ENCODE data around the gene LMAN1L.

Gene LMAN1L

DNA sequence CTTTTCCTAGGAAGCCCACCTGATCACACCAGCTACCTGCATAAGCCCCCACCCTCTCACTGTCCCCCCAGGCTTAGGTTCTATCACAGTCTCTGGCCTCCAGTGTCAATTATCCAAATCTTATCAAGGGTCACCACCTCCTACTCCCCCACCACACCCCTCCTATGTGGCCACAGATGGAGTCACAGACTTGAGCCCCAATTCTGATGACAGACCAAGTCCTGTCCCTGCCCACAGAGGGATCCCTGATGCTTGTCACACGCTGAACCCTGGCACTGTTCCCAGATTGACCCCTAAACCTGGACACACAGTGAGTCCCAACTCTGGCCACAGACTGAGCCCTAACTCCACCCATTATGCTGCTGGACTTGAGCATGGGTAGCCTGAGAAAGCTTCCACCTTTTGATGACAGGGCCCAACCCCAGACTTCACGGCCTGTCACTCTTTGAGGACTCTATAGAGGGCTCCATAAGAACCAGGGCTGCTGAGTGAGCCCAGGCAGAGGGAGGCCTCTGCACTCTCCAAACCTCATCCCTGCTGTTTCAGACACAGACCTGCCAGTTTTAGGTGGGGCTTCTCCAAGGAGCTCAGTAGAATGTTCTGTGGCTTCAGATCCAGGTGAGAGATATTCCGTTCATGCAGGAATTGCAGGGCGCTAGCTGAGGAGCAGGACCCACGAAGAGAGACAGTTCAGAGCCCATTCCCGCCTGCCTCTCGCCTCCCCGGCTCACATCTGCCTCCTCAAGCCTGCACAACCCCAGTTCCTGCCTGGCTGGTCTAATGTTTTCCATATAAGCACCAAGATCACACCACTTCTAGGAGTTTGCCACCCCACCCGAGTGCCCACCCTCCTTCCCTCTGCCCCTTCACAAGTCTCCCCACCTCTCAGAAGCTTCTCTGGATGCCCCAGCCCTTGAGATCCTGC, 28.5 kb downstream of the LMAN1L start:
- TF ChIP-seq, protein P1, sequence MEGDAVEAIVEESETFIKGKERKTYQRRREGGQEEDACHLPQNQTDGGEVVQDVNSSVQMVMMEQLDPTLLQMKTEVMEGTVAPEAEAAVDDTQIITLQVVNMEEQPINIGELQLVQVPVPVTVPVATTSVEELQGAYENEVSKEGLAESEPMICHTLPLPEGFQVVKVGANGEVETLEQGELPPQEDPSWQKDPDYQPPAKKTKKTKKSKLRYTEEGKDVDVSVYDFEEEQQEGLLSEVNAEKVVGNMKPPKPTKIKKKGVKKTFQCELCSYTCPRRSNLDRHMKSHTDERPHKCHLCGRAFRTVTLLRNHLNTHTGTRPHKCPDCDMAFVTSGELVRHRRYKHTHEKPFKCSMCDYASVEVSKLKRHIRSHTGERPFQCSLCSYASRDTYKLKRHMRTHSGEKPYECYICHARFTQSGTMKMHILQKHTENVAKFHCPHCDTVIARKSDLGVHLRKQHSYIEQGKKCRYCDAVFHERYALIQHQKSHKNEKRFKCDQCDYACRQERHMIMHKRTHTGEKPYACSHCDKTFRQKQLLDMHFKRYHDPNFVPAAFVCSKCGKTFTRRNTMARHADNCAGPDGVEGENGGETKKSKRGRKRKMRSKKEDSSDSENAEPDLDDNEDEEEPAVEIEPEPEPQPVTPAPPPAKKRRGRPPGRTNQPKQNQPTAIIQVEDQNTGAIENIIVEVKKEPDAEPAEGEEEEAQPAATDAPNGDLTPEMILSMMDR (IDR thresholded peaks at IDR 0.05) = no peak

DNA sequence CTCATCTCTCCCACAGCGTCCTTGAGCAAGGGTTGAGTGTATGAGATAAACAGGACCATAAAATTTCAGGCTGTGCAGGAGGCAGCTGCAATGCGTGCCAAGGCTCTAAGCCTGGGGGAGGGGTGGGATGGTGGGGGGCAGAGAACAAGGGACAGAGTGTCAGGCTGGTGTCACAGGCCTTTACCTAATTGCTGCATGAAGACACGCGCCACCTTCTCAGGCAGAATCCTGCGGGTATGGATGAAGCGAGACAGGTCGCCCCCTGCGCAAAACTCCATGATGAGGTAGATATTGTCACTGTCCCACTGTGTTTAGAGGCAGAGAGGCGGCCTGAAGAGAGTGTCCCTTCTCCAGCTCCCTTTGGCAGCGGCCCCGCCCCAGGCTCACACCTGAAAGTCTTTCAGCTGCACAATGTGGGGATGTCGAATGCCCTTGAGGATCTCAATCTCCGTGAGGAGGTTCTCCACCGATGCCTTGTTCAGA, 29.3 kb downstream of the LMAN1L start:
- TF ChIP-seq, protein P1 (IDR thresholded peaks at IDR 0.05) = no peak

DNA sequence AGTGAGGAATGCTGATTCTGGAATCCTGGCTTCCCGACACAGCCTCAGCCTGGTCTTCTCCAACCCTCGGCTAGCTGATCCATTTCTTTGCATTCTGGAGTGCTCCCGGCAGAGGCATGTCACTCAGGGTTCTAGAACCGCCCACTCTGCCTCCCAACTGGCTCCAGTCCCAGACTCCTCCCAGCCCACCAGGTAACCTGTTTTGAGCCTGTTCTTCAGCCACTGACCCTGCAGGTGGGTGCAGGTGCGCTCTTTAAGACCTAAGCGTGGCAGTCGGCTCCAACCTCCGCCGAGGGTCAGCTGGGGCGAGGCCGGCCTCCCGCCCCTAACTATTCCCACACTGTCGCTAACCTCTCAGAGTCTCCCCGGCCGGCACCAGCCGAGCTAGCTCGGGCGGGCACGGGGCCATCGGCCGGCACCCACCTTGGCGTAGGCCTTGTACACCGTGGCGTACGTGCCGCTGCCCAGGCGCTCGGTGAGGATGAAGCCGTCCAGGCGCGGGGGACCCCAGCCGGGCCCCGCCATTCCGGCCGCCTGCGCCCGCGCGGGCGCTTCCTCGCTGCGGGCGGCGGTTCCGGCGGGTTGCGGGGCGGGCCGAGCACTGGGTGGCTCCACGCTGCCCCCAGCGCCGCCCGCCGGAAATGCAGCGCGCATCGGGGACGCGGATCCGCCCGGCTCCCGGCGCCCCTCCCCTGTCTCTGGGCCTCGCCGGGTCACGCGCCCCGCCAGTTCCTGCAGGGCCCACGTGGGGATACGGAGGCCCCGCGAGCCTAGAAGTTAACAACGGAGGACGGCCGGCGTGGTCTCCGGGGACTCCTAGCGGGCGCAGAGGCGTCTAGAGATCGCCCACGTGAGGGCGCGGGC, 30.2 kb downstream of the LMAN1L start, which contains the start of gene ULK3:
Gene ULK3 (minus strand): TSS at position 576 of the 864 bp plus-strand sequence. CDS start 51 bp downstream, at position 525.
- TF ChIP-seq, protein P1 (IDR thresholded peaks at IDR 0.05) = peak; percentile 69

DNA sequence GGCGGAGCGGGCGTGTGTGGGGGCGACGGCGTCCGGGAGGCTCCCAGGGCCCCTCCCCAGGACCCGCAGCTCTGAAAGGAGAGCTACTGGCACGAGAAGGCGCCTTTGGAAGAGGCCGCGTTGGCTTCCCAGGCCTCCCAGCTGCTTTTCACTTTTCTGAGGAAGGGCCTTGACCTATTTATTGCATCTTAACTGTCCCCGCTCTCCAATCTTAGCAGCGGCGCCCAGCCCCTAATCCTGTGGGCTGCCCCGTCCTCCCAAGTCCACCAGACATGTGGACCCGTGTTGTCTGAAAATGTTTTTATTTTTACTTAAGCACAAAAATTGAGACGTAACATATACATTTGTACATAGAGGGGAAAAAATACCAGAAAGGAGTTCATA, 30.8 kb downstream of the LMAN1L start:
- TF ChIP-seq, protein P1 (IDR thresholded peaks at IDR 0.05) = no peak

DNA sequence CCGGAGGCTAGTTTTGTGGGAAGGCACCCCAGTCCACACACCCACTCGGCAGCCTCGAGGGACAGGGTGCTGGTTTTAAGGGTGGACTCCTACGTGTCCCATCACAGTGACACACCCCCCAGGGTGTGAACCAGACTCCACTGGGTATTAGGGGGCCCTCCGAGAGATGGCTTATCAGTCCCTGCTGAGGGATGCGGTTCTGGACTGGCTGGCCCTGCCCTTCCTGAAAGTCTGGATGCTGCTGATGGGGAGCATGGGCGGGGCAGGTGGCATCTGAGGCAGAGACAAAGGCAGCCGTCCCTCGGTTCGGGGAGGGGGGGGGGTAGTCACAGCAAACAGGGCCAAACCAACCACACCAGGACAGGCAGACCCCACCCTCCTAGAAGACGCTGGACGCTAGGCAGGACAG, 31.3 kb downstream of the LMAN1L start:
- TF ChIP-seq, protein P1 (IDR thresholded peaks at IDR 0.05) = no peak

DNA sequence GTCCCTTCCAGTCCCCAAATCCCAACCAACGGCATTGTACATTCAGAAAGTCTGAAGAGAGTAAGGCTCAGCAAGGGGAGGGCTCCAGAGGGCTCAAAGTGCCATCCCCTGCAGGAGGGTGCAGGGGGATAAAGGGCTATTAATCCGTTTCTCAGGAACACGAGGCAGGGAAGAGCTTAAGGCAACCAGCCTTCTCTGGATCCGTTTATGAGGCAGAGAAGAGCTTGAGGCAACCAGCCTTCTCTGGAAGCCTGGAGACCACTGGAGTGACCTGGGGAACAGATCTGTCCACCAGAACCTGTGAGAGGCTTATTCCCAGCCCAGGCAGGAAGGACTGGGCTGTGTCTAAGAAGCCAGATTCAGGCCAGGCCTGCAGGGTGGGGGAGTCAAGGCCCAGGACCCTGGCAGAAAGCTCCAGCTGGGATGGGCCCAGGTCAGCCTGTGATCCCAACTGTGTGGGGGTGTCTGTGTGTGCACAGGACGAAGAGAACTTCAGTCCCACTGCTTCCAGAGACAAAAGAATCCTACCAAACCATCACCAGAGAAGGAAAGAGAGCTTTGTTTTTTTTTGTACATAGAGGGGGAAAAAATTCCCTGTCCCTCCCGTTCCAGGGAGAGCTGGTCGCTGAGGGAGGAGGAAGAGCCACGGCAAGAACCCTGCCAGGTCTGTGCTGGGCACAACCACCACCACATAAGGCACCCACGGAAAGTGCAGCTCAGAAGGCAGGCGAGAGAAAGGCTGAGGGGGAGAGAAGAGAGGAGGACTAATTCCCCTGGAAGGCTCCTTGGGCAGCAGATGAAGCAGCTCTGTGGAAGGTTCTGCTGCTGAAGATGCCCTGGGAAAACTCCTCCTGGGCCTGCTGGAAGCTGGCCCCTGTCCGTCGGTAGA, 31.9 kb downstream of the LMAN1L start:
- TF ChIP-seq, protein P1 (IDR thresholded peaks at IDR 0.05) = no peak

DNA sequence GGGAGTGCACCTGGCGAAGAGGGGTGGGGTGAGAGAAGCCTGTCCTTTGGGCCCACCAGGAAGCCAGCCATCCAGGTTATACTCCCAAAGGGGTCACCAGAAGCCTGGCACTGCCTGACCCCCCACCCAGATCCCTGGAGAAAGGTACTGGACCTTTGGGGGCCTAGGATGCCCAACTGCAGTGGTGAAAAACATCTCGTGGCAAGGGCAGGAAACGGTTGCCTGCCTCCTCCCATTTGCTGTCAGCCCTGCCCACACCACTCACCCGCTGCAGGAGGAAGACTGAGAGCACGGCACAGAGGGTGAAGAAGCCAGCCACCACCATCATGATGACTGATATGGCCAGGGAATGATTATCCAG, 32.6 kb downstream of the LMAN1L start:
- TF ChIP-seq, protein P1 (IDR thresholded peaks at IDR 0.05) = no peak

Data from LNCAP (cell line).